ENCODE results near the gene SULF2. TPM values are rescaled to one million over a fixed set of nuclear protein-coding genes. Genes with fewer than 3 reads are reported as not detected.

Gene SULF2
- total and polyA plus RNA-seq, 2 donors (not counting 1 experiment from before 2014, with no cell fraction given), result 1.2 to 1.7 TPM

DNA sequence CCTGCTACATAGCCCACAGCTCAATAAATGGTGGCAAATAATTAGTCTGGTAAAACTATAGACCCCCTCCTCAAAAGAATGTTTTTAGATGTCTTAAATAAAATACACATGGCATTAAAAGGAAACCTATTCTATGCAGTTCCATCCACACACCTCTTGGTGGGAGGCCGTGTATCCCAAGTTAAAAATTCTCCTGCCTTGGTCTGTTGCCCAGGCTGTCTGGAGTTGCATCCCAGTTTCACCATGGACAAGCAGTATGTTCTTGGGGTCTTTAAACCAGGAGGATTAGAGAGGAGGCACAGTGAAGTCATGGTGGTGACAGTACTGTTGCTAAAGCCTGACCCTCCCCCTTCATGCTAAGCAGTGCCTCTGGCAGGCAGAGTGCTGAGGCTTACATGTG lies 95.5 kb downstream of the SULF2 start:
- no peak overlapping the region for H3K4me2 ChIP-seq (replicated peaks; ENCODE audit: low read depth, low read length, poor library complexity, severe bottlenecking)
- H3K9ac ChIP-seq (ENCODE audit: low read length), result no peak overlapping the region
- H3K9me3 ChIP-seq (ENCODE audit: control extremely low read depth in 1 of 3, control insufficient read depth in 2 of 3, insufficient read depth in 1 of 3, low read length in 2 of 3), result peaks cover 1 to 64% (median 30%) of the 10 kb centered on the region in 3 donors
- H3K79me2 ChIP-seq (ENCODE audit: control insufficient read depth, insufficient read depth, low read length), result no peaks in the 10 kb centered on the region
- H3K36me3 ChIP-seq (replicated peaks in 1 of 2; ENCODE audit: control extremely low read depth in 1 of 2, control insufficient read depth in 1 of 2, extremely low read depth in 1 of 2, insufficient read depth in 2 of 2, low read length in 1 of 2), result no peaks in the 10 kb centered on the region
- Mint-ChIP-seq H3K9me3 (ENCODE audit: insufficient read depth) (no peaks in the 10 kb centered on the region), H3K4me3 (no peak overlapping the region), H3K27ac (no peak overlapping the region), H3K27me3 (peaks cover 4% of the 10 kb centered on the region), H3K4me1 (no peaks in the 10 kb centered on the region)
- H3K4me3 ChIP-seq (ENCODE audit: control extremely low read depth in 1 of 5, extremely low read depth in 1 of 5, insufficient read depth in 1 of 5, low read depth in 2 of 5, low read length in 4 of 5), result no peak overlapping the region
- no peaks in the 10 kb centered on the region for H4K20me1 ChIP-seq (ENCODE audit: control insufficient read depth, insufficient read depth, low read length, poor library complexity, severe bottlenecking)
- no peak overlapping the region for H3K27ac ChIP-seq (ENCODE audit: low read length in 2 of 2)
- WGBS (ENCODE audit: insufficient coverage), result no CpG with 5 or more reads among the region's 1 CpG
- no peak for TF ChIP-seq EZH2 (IDR thresholded peaks at IDR 0.05; ENCODE audit: borderline replicate concordance, insufficient read depth, low read depth, low read length, poor library complexity, severe bottlenecking)
- TF ChIP-seq, protein P1, sequence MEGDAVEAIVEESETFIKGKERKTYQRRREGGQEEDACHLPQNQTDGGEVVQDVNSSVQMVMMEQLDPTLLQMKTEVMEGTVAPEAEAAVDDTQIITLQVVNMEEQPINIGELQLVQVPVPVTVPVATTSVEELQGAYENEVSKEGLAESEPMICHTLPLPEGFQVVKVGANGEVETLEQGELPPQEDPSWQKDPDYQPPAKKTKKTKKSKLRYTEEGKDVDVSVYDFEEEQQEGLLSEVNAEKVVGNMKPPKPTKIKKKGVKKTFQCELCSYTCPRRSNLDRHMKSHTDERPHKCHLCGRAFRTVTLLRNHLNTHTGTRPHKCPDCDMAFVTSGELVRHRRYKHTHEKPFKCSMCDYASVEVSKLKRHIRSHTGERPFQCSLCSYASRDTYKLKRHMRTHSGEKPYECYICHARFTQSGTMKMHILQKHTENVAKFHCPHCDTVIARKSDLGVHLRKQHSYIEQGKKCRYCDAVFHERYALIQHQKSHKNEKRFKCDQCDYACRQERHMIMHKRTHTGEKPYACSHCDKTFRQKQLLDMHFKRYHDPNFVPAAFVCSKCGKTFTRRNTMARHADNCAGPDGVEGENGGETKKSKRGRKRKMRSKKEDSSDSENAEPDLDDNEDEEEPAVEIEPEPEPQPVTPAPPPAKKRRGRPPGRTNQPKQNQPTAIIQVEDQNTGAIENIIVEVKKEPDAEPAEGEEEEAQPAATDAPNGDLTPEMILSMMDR (IDR thresholded peaks at IDR 0.05), result no peak
- ATAC-seq (ENCODE audit: low read depth), result no peak
- no peak for DNase-seq
- ChIA-PET CTCF (no interaction called here), POLR2A (no interaction called here)
- intact Hi-C loops (cut with micrococcal nuclease), result no loop called here
- no peaks in the 10 kb centered on the region for H3K4me1 ChIP-seq (ENCODE audit: control insufficient read depth in 2 of 2, insufficient read depth in 2 of 2, low read length in 2 of 2)
- no peak overlapping the region for H2AFZ ChIP-seq (ENCODE audit: insufficient read depth, low read depth, low read length, poor library complexity, severe bottlenecking)
- no peaks in the 10 kb centered on the region for H3K27me3 ChIP-seq (replicated peaks in 1 of 4; ENCODE audit: control extremely low read depth in 1 of 4, control insufficient read depth in 3 of 4, insufficient read depth in 4 of 4, low read length in 3 of 4)

DNA sequence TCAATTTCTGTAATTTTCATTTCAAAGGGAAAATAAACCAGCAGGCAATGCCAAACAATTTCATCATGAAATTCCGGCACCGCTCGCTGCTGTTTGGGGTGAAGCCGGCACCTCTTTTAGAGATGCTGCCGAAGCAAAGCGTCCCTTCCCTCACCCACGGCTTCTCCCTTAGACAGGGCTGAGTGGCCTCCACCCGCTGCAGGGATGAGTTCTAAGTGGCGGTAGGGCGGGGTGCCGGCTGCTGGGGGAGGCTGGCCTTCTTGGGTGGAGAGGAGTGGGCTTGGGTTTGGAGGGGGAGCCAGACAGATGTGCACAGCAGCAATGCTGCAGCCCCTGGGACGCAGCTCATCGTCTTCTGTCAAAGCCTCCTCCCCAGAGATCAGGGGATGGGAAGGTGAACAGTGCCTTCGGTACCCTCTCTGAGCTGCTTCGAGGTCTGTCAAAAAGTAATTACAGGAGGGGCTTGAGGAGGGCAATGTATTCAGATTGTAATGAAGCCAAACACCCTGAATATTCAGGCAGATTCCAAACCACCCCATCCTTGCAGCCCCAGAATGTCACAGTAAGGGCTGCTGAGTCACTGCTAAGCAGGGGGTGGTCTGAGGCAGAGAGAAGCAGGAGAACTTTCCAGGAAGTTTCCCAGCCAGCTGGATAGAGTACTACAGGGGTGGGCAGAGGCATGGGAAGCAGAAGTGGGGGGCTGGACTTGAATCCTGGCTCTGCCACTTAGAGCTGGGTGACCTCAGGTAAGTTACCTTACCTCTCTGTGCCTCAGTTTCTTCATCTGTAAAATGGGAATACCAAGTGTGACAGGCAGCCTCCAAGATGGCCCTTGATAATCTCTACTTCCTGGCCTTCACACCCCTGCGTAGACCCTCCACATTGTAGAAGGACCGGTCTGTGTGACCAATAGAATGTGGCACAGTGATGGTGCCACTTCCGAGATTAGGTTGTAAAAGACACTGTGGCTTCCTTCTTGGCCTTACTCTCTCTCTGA lies 96.6 kb downstream of the SULF2 start:
- no peak overlapping the region for H2AFZ ChIP-seq (ENCODE audit: insufficient read depth, low read depth, low read length, poor library complexity, severe bottlenecking)
- Mint-ChIP-seq H3K27me3 (peaks cover 4% of the 10 kb centered on the region), H3K27ac (no peak overlapping the region), H3K4me1 (no peaks in the 10 kb centered on the region), H3K9me3 (ENCODE audit: insufficient read depth) (no peaks in the 10 kb centered on the region), H3K4me3 (no peak overlapping the region)
- CTCF ChIA-PET, result interaction anchor here (0.6 to 1.3 kb wide), 2 partner anchors 11 to 1230 kb away, joined by 3 to 4 read pairs; no protein-coding TSS in a partner anchor
- H3K4me2 ChIP-seq (replicated peaks; ENCODE audit: low read depth, low read length, poor library complexity, severe bottlenecking), result no peak overlapping the region
- H3K27me3 ChIP-seq (replicated peaks in 1 of 4; ENCODE audit: control extremely low read depth in 1 of 4, control insufficient read depth in 3 of 4, insufficient read depth in 4 of 4, low read length in 3 of 4), result no peaks in the 10 kb centered on the region
- H3K4me1 ChIP-seq (ENCODE audit: control insufficient read depth in 2 of 2, insufficient read depth in 2 of 2, low read length in 2 of 2), result no peaks in the 10 kb centered on the region
- no peak overlapping the region for H3K27ac ChIP-seq (ENCODE audit: low read length in 2 of 2)
- no peak for ATAC-seq (ENCODE audit: low read depth)
- H3K9ac ChIP-seq (ENCODE audit: low read length), result no peak overlapping the region
- 100% methylated on average over 8 of the region's 18 CpGs for WGBS (ENCODE audit: insufficient coverage)
- TF ChIP-seq, protein P1 (IDR thresholded peaks at IDR 0.05), result no peak
- no peak for TF ChIP-seq EZH2 (IDR thresholded peaks at IDR 0.05; ENCODE audit: borderline replicate concordance, insufficient read depth, low read depth, low read length, poor library complexity, severe bottlenecking)
- no peaks in the 10 kb centered on the region for H4K20me1 ChIP-seq (ENCODE audit: control insufficient read depth, insufficient read depth, low read length, poor library complexity, severe bottlenecking)
- peaks cover 1 to 54% (median 30%) of the 10 kb centered on the region in 3 donors for H3K9me3 ChIP-seq (ENCODE audit: control extremely low read depth in 1 of 3, control insufficient read depth in 2 of 3, insufficient read depth in 1 of 3, low read length in 2 of 3)
- H3K36me3 ChIP-seq (replicated peaks in 1 of 2; ENCODE audit: control extremely low read depth in 1 of 2, control insufficient read depth in 1 of 2, extremely low read depth in 1 of 2, insufficient read depth in 2 of 2, low read length in 1 of 2), result no peaks in the 10 kb centered on the region
- POLR2A ChIA-PET, result no interaction called here
- H3K79me2 ChIP-seq (ENCODE audit: control insufficient read depth, insufficient read depth, low read length), result no peaks in the 10 kb centered on the region
- DNase-seq, result no peak
- intact Hi-C loops (cut with micrococcal nuclease), result no loop called here
- no peak overlapping the region for H3K4me3 ChIP-seq (ENCODE audit: control extremely low read depth in 1 of 5, extremely low read depth in 1 of 5, insufficient read depth in 1 of 5, low read depth in 2 of 5, low read length in 4 of 5)
